ENCODE data around the gene TAS2R1.

Gene TAS2R1

GRCh38 chr5:9630251-9630650 lies at the start of gene TAS2R1:
TAS2R1 (minus strand) TSS chr5:9630351; CDS start chr5:9630032, 319 bp downstream.
- no peak for DNase-seq (ENCODE audit: low read depth)

- no peak for DNase-seq (ENCODE audit: low read depth)
Measured at GRCh38 chr5:9670371-9670770, 40.2 kb upstream of the TAS2R1 start.

- no peak for DNase-seq (ENCODE audit: low read depth)
Measured at GRCh38 chr5:9667906-9668305, 37.8 kb upstream of the TAS2R1 start.

- DNase-seq (ENCODE audit: low read depth), result no peak
Measured at GRCh38 chr5:9663891-9664290, 33.7 kb upstream of the TAS2R1 start.

GRCh38 chr5:9661316-9662015 lies 31.3 kb upstream of the TAS2R1 start:
- no peak for DNase-seq (ENCODE audit: low read depth)

GRCh38 chr5:9658706-9659105 lies 28.6 kb upstream of the TAS2R1 start:
- no peak for DNase-seq (ENCODE audit: low read depth)

GRCh38 chr5:9657819-9658218 lies 27.7 kb upstream of the TAS2R1 start:
- DNase-seq (ENCODE audit: low read depth), result no peak

GRCh38 chr5:9655641-9656040 lies 25.5 kb upstream of the TAS2R1 start:
- DNase-seq (ENCODE audit: low read depth), result no peak

GRCh38 chr5:9654886-9655285 lies 24.7 kb upstream of the TAS2R1 start:
- DNase-seq (ENCODE audit: low read depth), result no peak

- DNase-seq (ENCODE audit: low read depth), result no peak
Measured at GRCh38 chr5:9653811-9654210, 23.7 kb upstream of the TAS2R1 start.

GRCh38 chr5:9653061-9653460 lies 22.9 kb upstream of the TAS2R1 start:
- DNase-seq (ENCODE audit: low read depth), result no peak

- DNase-seq (ENCODE audit: low read depth), result no peak
Measured at GRCh38 chr5:9652295-9652694, 22.1 kb upstream of the TAS2R1 start.

GRCh38 chr5:9646843-9647242 lies 16.7 kb upstream of the TAS2R1 start:
- DNase-seq (ENCODE audit: low read depth), result no peak

- no peak for DNase-seq (ENCODE audit: low read depth)
Measured at GRCh38 chr5:9644630-9645029, 14.5 kb upstream of the TAS2R1 start.

GRCh38 chr5:9642621-9643020 lies 12.5 kb upstream of the TAS2R1 start:
- no peak for DNase-seq (ENCODE audit: low read depth)

- no peak for DNase-seq (ENCODE audit: low read depth)
Measured at GRCh38 chr5:9641806-9642355, 11.7 kb upstream of the TAS2R1 start.

- no peak for DNase-seq (ENCODE audit: low read depth)
Measured at GRCh38 chr5:9632495-9632894, 2.3 kb upstream of the TAS2R1 start.

- DNase-seq (ENCODE audit: low read depth), result no peak
Measured at GRCh38 chr5:9627541-9627940, 2.6 kb downstream of the TAS2R1 start.

- no peak for DNase-seq (ENCODE audit: low read depth)
Measured at GRCh38 chr5:9626955-9627354, 3.2 kb downstream of the TAS2R1 start.

- DNase-seq (ENCODE audit: low read depth), result no peak
Measured at GRCh38 chr5:9625731-9626130, 4.4 kb downstream of the TAS2R1 start.

- no peak for DNase-seq (ENCODE audit: low read depth)
Measured at GRCh38 chr5:9625286-9625685, 4.9 kb downstream of the TAS2R1 start.

GRCh38 chr5:9624196-9624947 lies 5.8 kb downstream of the TAS2R1 start:
- DNase-seq (ENCODE audit: low read depth), result no peak

GRCh38 chr5:9623661-9624060 lies 6.5 kb downstream of the TAS2R1 start:
- DNase-seq (ENCODE audit: low read depth), result no peak
